Thoracic aorta (tissue), 2 donors: ENCODE results near the gene SCML2. TPM values are rescaled to one million over a fixed set of nuclear protein-coding genes. Genes with fewer than 3 reads are reported as not detected.

Source experiments
- ATAC-seq: fragments of 150-250 bp; one replicate; pipeline ENCODE4 v1.8.0; 2017; ENCODE audit warnings: low read depth; ENCODE audit not compliant: insufficient number of reproducible peaks, low FRiP score
- DNase-seq: peaks from one replicate; pipeline ENCODE4 v3.0.0-alpha.2; 2020; ENCODE audit warnings: low spot score
- H3K27ac ChIP-seq, 2 donors: fragments of 200-600 bp; sonication (generic); 1 replicate in 1 of 2; 2 replicates in 1 of 2; pipeline ENCODE4 v1.5.1; 2016; ENCODE audit warnings: mild to moderate bottlenecking in 2 of 2, moderate library complexity in 2 of 2
- H3K27me3 ChIP-seq: fragments of 200-600 bp; sonication (generic); replicated peaks from 2 replicates; pipeline ENCODE4 v1.6.0; 2016; ENCODE audit warnings: mild to moderate bottlenecking; ENCODE audit not compliant: insufficient read depth
- H3K36me3 ChIP-seq: fragments of 200-600 bp; sonication (generic); one replicate; pipeline ENCODE4 v1.5.1; 2016
- H3K4me1 ChIP-seq, 2 donors: fragments of 200-600 bp; sonication (generic); 1 replicate in 1 of 2; 2 replicates in 1 of 2; pipeline versions ENCODE4 v1.5.1 to v1.6.0; 2016; ENCODE audit warnings: low read depth in 2 of 2, mild to moderate bottlenecking in 1 of 2; ENCODE audit not compliant: control insufficient read depth in 1 of 2
- H3K4me3 ChIP-seq: fragments of 200-600 bp; sonication (generic); 2 replicates; pipeline ENCODE4 v1.5.1; 2016; ENCODE audit warnings: mild to moderate bottlenecking
- H3K9me3 ChIP-seq: fragments of 200-600 bp; sonication (generic); 2 replicates; pipeline ENCODE4 v1.5.1; 2016
- total RNA-seq, 2 donors: library from RNA; depleted of rRNA; stranded (reverse); fragments of >200 nt; gene quantifications; one replicate each; pipeline versions ENCODE4 v1.1.0 to v1.2.3, GENCODE V29; 2016
- TF ChIP-seq, protein P1 (sequence below): fragments of 200-600 bp; sonication (generic); IDR thresholded peaks from one replicate; pipeline ENCODE4 v1.5.1; 2019; ENCODE audit warnings: antibody characterized with exemption

The SCML2 gene
- total RNA-seq, 2 donors from 2014 or later: 0.81 to 2.0 TPM

DNA sequence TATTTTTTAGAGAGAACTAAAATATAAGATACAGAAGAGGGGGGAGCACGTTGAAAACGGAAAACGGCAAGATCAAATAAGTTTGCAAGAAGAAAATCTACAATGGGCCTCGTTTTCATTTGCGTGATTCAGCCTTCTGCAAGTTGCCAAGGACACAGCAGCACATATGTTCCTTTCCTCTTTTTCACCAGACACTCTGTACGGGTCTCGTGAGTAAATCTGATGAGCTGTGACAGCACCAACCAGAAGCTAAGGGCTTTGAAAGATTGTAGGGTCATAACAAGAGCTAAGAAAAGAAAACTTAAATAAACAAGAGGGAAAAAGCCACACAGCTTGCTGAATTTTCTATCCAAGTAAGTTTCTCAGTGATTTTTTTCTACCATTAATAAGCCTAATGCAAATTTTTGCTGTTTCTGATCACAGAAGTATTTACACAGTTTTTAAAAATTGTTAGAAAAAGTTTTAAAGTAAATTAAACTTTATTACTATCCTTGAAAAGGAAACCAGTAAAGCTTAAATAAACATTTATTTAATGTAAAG, 63.4 kb downstream of the SCML2 start:
- no peaks in the 10 kb centered on the region for H3K9me3 ChIP-seq
- no peaks in the 10 kb centered on the region for H3K36me3 ChIP-seq
- TF ChIP-seq, protein P1, sequence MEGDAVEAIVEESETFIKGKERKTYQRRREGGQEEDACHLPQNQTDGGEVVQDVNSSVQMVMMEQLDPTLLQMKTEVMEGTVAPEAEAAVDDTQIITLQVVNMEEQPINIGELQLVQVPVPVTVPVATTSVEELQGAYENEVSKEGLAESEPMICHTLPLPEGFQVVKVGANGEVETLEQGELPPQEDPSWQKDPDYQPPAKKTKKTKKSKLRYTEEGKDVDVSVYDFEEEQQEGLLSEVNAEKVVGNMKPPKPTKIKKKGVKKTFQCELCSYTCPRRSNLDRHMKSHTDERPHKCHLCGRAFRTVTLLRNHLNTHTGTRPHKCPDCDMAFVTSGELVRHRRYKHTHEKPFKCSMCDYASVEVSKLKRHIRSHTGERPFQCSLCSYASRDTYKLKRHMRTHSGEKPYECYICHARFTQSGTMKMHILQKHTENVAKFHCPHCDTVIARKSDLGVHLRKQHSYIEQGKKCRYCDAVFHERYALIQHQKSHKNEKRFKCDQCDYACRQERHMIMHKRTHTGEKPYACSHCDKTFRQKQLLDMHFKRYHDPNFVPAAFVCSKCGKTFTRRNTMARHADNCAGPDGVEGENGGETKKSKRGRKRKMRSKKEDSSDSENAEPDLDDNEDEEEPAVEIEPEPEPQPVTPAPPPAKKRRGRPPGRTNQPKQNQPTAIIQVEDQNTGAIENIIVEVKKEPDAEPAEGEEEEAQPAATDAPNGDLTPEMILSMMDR: no peak
- H3K4me3 ChIP-seq: no peak overlapping the region
- ATAC-seq (no peak), DNase-seq (no peak)
- H3K27ac ChIP-seq: no peak overlapping the region
- no peaks in the 10 kb centered on the region for H3K4me1 ChIP-seq
- H3K27me3 ChIP-seq: no peaks in the 10 kb centered on the region

GRCh38 chrX:18290200-18290599, 64.3 kb downstream of the SCML2 start:
- TF ChIP-seq, protein P1: no peak
- Histone ChIP-seq H3K36me3 (no peaks in the 10 kb centered on the region), H3K4me1 (no peaks in the 10 kb centered on the region), H3K4me3 (no peak overlapping the region), H3K27me3 (no peaks in the 10 kb centered on the region), H3K27ac (no peak overlapping the region), H3K9me3 (no peaks in the 10 kb centered on the region)
- ATAC-seq (no peak), DNase-seq (no peak)

GRCh38 chrX:18288716-18289115, 65.8 kb downstream of the SCML2 start:
- Histone ChIP-seq H3K9me3 (no peaks in the 10 kb centered on the region), H3K27ac (no peak overlapping the region), H3K4me1 (no peaks in the 10 kb centered on the region), H3K4me3 (no peak overlapping the region), H3K36me3 (no peaks in the 10 kb centered on the region), H3K27me3 (no peaks in the 10 kb centered on the region)
- TF ChIP-seq, protein P1: no peak
- no peak for DNase-seq
- ATAC-seq: no peak

DNA sequence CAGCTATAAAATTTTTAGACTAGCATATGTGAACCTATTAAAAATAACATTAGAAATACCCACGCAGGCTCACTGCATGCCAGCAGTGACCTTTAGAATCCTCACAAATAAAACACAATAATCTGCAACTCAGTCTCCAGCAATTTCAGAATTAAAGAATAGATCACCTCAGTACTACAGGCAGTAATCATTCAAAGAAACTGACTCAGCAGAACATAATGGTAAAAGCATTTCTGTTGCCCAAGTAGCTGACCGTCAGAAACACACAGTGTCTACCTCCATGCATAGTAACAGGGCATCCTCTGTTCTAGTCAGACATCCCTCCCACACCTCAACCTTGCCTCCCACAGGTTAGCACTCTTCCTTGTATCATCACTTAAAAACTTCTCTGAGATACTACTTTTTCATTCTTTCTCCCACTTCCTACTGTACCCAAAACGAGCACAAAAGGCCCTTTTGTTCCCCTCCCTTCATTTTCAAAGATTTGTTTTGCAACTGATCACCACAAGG, 68.1 kb downstream of the SCML2 start:
- no peaks in the 10 kb centered on the region for H3K9me3 ChIP-seq
- H3K27ac ChIP-seq: no peak overlapping the region
- TF ChIP-seq, protein P1: no peak
- H3K36me3 ChIP-seq: no peaks in the 10 kb centered on the region
- no peaks in the 10 kb centered on the region for H3K4me1 ChIP-seq
- ATAC-seq: no peak
- no peak overlapping the region for H3K4me3 ChIP-seq
- no peak for DNase-seq
- no peaks in the 10 kb centered on the region for H3K27me3 ChIP-seq

DNA sequence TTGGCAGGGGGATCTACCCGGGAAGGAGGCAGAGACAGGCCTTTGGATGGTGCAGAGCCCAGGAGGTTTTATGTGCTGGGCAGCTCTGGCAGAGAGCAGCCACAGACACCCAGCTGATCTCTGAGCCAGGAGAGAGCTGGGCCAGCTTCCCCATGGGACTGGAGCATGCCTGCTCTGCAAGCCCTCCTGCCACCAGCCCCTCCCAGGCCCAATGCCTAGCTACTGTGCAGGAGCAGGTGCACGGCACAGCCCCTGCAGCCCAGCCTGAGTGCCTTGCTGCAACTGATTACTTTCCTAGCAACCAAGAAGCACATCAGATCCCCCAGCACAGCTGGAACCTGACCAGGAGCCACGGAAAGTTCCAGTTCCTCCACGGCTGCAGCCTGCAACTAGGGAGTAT, 76.0 kb downstream of the SCML2 start:
- DNase-seq: no peak
- H3K27me3 ChIP-seq: no peaks in the 10 kb centered on the region
- H3K9me3 ChIP-seq: no peaks in the 10 kb centered on the region
- H3K4me1 ChIP-seq: no peaks in the 10 kb centered on the region
- no peak overlapping the region for H3K27ac ChIP-seq
- ATAC-seq: no peak
- TF ChIP-seq, protein P1: no peak
- no peak overlapping the region for H3K4me3 ChIP-seq
- H3K36me3 ChIP-seq: no peaks in the 10 kb centered on the region
